ENCODE results near the gene CDSN. TPM values are rescaled to one million over a fixed set of nuclear protein-coding genes. Genes with fewer than 3 reads are reported as not detected.

Gene CDSN
- total RNA-seq, 1 donor from 2014 or later: not detected

Other genes starting within 250 kb of the CDSN start
- 25.7 TPM for gene DDR1, start 235.9 kb downstream of the CDSN start, total RNA-seq
- gene GTF2H4, start 212.2 kb downstream of the CDSN start, total RNA-seq: 21.4 TPM
- gene VARS2, start 206.2 kb downstream of the CDSN start, total RNA-seq: 18.2 TPM
- not detected for gene SFTA2, start 188.3 kb downstream of the CDSN start, total RNA-seq
- not detected for gene MUCL3, start 179.5 kb downstream of the CDSN start, total RNA-seq
- gene MUC21, start 136.7 kb downstream of the CDSN start, total RNA-seq: not detected
- 0.22 TPM for gene MUC22, start 110.0 kb downstream of the CDSN start, total RNA-seq
- not detected for gene C6orf15, start 7.9 kb downstream of the CDSN start, total RNA-seq
- 1.5 TPM for gene PSORS1C1, start 5.6 kb downstream of the CDSN start, total RNA-seq
- gene PSORS1C2, start 18.6 kb upstream of the CDSN start, total RNA-seq: not detected
- 11.2 TPM for gene CCHCR1, start 37.4 kb upstream of the CDSN start, total RNA-seq
- 5.6 TPM for gene TCF19, start 38.1 kb upstream of the CDSN start, total RNA-seq
- 0.67 TPM for gene POU5F1, start 50.2 kb upstream of the CDSN start, total RNA-seq
- 167 TPM for gene HLA-C, start 151.6 kb upstream of the CDSN start, total RNA-seq
- gene HLA-B, start 236.7 kb upstream of the CDSN start, total RNA-seq: 431 TPM